ENCODE measurements around the gene SH2D2A. TPM values are rescaled to one million over a fixed set of nuclear protein-coding genes. Genes with fewer than 3 reads are reported as not detected.

The SH2D2A gene
- total and polyA plus RNA-seq, 2 of the 4 experiments (the other 2 are of a cell fraction) = not detected

DNA sequence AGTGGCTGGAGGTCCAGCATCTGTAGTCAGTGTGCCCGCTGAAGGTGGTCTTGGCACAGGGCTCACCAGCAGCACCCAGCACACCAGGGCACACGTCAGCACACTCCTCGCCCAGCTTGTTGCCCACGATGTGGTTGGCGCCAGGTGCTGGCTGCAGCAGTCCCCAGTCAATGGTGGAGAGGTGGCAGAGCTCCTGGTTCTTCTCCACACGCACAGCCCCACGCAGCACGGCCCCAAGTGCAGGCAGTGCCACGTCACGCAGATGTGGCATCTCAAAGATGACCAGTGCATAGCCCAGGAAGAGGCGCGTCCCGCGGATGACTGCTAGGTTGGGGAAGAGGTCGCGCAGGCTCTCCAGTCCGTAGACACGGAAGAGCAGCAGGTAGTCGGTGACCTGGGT, 37.1 kb upstream of the SH2D2A start:
- no peak overlapping the region for H3K9ac ChIP-seq (ENCODE audit: low read depth, low read length)
- H3K23ac ChIP-seq (ENCODE audit: low read depth, low read length) = no peak overlapping the region
- TF ChIP-seq CHD1 (IDR thresholded peaks at IDR 0.05; ENCODE audit: low read depth, low read length) = no peak
- H2AK5ac ChIP-seq (ENCODE audit: low read depth, low read length) = no peak overlapping the region
- BruUV-seq (replicated peaks) = no TSS peak
- no peaks in the 10 kb centered on the region; the same call in 1 of the 2 replicates for H3K9me3 ChIP-seq (ENCODE audit: control insufficient read depth, insufficient read depth, low read length)
- dilution Hi-C loops (cut with HindIII; ENCODE audit: low sequenced_read_pairs, unreplicated experiment) (no loop called here), intact Hi-C loops (cut with micrococcal nuclease) (no loop called here), in situ Hi-C loops (cut with MboI; ENCODE audit: low sequenced_read_pairs) (no loop called here)
- no peak overlapping the region for H2BK120ac ChIP-seq (ENCODE audit: low read depth, low read length)
- no peak overlapping the region for H4K91ac ChIP-seq (ENCODE audit: insufficient read depth, low read depth, low read length)
- ChIA-PET POLR2A (ENCODE audit: unreplicated experiment) (no interaction called here), CTCF (no interaction called here)
- H3K27ac ChIP-seq (ENCODE audit: insufficient read depth, low read length) = no peak overlapping the region
- no peak for ATAC-seq (ENCODE audit: low read depth)
- H2BK20ac ChIP-seq (ENCODE audit: low read depth, low read length) = no peak overlapping the region
- no peak overlapping the region for H3K18ac ChIP-seq (ENCODE audit: low read depth, low read length)
- peaks cover 3% of the 10 kb centered on the region; the same call in 1 of the 2 replicates for H3K4me1 ChIP-seq (ENCODE audit: control insufficient read depth, insufficient read depth, low read length)
- H2AFZ ChIP-seq (replicated peaks; ENCODE audit: low read length, poor library complexity) = peak overlapping the region; percentile 51
- H3K14ac ChIP-seq (replicated peaks; ENCODE audit: low read depth, low read length) = no peak overlapping the region
- no peak overlapping the region for H4K8ac ChIP-seq (ENCODE audit: low read depth in 2 of 2, low read length in 2 of 2)
- H4K5ac ChIP-seq (ENCODE audit: low read depth, low read length) = no peak overlapping the region
- no peak overlapping the region for H2BK5ac ChIP-seq (ENCODE audit: low read depth, low read length, poor library complexity, severe bottlenecking)
- peaks cover 76% of the 10 kb centered on the region for H3K27me3 ChIP-seq (ENCODE audit: control insufficient read depth, insufficient read depth, low read length)
- H3K36me3 ChIP-seq (ENCODE audit: control insufficient read depth, insufficient read depth, low read length) = no peaks in the 10 kb centered on the region
- H3K4me2 ChIP-seq (ENCODE audit: low read depth, low read length) = no peak overlapping the region
- WGBS, 2 experiments (ENCODE audit: extremely low coverage in 2 of 2, insufficient read length in 1 of 2) = 90% methylated on average over 18 of the region's 19 CpGs; no CpG with 5 or more reads in 1 of the 2 experiments
- H3K4me3 ChIP-seq (ENCODE audit: insufficient read depth, low read depth, low read length) = no peak overlapping the region
- no peak for DNase-seq
- H3K4ac ChIP-seq (ENCODE audit: low read depth, low read length) = no peak overlapping the region
- no peak overlapping the region for H3K56ac ChIP-seq (ENCODE audit: extremely low read depth, insufficient read depth, low read length)
- no peak overlapping the region for H2AK9ac ChIP-seq (replicated peaks; ENCODE audit: low read depth, low read length, poor library complexity)
- H4K20me1 ChIP-seq (ENCODE audit: insufficient read depth, low read length) = peaks cover 8% of the 10 kb centered on the region; the same call in 1 of the 2 replicates
- H3K9me1 ChIP-seq (ENCODE audit: insufficient read depth, low read length) = no peaks in the 10 kb centered on the region
- no peaks in the 10 kb centered on the region for H3K79me1 ChIP-seq (ENCODE audit: low read depth in 1 of 2, low read length in 2 of 2)
- no peak overlapping the region for H2BK15ac ChIP-seq (ENCODE audit: low read depth, low read length)
